Measurements from ENCODE around the gene MAML2. TPM values are rescaled to one million over a fixed set of nuclear protein-coding genes. Genes with fewer than 3 reads are reported as not detected.
A peak's percentile ranks its signal among the peaks of the same experiment; 100 is the strongest.

The MAML2 gene
- total RNA-seq, 1 experiment from 2014 or later: 22.7 TPM

- no peaks in the 10 kb centered on the region for H3K9me3 Mint-ChIP-seq (ENCODE audit: low read depth, unreplicated experiment)
- H3K36me3 Mint-ChIP-seq (ENCODE audit: insufficient read depth, unreplicated experiment): peaks cover 5% of the 10 kb centered on the region
- DNase-seq: no peak
- H3K4me3 Mint-ChIP-seq (ENCODE audit: low read depth, unreplicated experiment): no peak overlapping the region
- H3K27ac Mint-ChIP-seq (ENCODE audit: unreplicated experiment): no peak overlapping the region
- peaks cover 53% of the 10 kb centered on the region for H3K4me1 Mint-ChIP-seq (ENCODE audit: low read depth, unreplicated experiment)
- H3K27me3 Mint-ChIP-seq (ENCODE audit: unreplicated experiment): no peaks in the 10 kb centered on the region
- intact Hi-C loops (cut with micrococcal nuclease; ENCODE audit: unreplicated experiment): no loop called here
- no peak for TF ChIP-seq CTCF (IDR thresholded peaks at IDR 0.05; ENCODE audit: unreplicated experiment)
- CTCF ChIA-PET: no interaction called here
- BruUV-seq (replicated peaks): no TSS peak
Observed at GRCh38 chr11:96284401-96284800, 58.6 kb downstream of the MAML2 start.

GRCh38 chr11:96282625-96283220, 60.3 kb downstream of the MAML2 start:
- BruUV-seq (replicated peaks): no TSS peak
- CTCF ChIA-PET: no interaction called here
- intact Hi-C loops (cut with micrococcal nuclease; ENCODE audit: unreplicated experiment): no loop called here
- Mint-ChIP-seq H3K27ac (ENCODE audit: unreplicated experiment) (no peak overlapping the region), H3K36me3 (ENCODE audit: insufficient read depth, unreplicated experiment) (peaks cover 11% of the 10 kb centered on the region), H3K9me3 (ENCODE audit: low read depth, unreplicated experiment) (no peaks in the 10 kb centered on the region), H3K4me3 (ENCODE audit: low read depth, unreplicated experiment) (no peak overlapping the region), H3K4me1 (ENCODE audit: low read depth, unreplicated experiment) (peaks cover 62% of the 10 kb centered on the region), H3K27me3 (ENCODE audit: unreplicated experiment) (no peaks in the 10 kb centered on the region)
- no peak for TF ChIP-seq CTCF (IDR thresholded peaks at IDR 0.05; ENCODE audit: unreplicated experiment)
- DNase-seq: no peak

GRCh38 chr11:96280444-96280843, 62.6 kb downstream of the MAML2 start:
- Mint-ChIP-seq H3K36me3 (ENCODE audit: insufficient read depth, unreplicated experiment) (peaks cover 9% of the 10 kb centered on the region), H3K27me3 (ENCODE audit: unreplicated experiment) (no peaks in the 10 kb centered on the region), H3K4me1 (ENCODE audit: low read depth, unreplicated experiment) (peaks cover 65% of the 10 kb centered on the region), H3K4me3 (ENCODE audit: low read depth, unreplicated experiment) (no peak overlapping the region), H3K27ac (ENCODE audit: unreplicated experiment) (peak overlapping the region; percentile 52), H3K9me3 (ENCODE audit: low read depth, unreplicated experiment) (no peaks in the 10 kb centered on the region)
- CTCF ChIA-PET: interaction anchor here (0.5 kb wide), 1 partner anchor 8 kb away, joined by 3 read pairs; no protein-coding TSS in a partner anchor
- intact Hi-C loops (cut with micrococcal nuclease; ENCODE audit: unreplicated experiment): no loop called here
- TF ChIP-seq CTCF (IDR thresholded peaks at IDR 0.05; ENCODE audit: unreplicated experiment): no peak
- no peak for DNase-seq
- BruUV-seq (replicated peaks): no TSS peak

GRCh38 chr11:96279896-96280290, 63.1 kb downstream of the MAML2 start:
- Mint-ChIP-seq H3K27me3 (ENCODE audit: unreplicated experiment) (no peaks in the 10 kb centered on the region), H3K4me3 (ENCODE audit: low read depth, unreplicated experiment) (no peak overlapping the region), H3K36me3 (ENCODE audit: insufficient read depth, unreplicated experiment) (peaks cover 9% of the 10 kb centered on the region), H3K9me3 (ENCODE audit: low read depth, unreplicated experiment) (no peaks in the 10 kb centered on the region), H3K27ac (ENCODE audit: unreplicated experiment) (peak overlapping the region; percentile 52), H3K4me1 (ENCODE audit: low read depth, unreplicated experiment) (peaks cover 60% of the 10 kb centered on the region)
- no TSS peak for BruUV-seq (replicated peaks)
- TF ChIP-seq CTCF (IDR thresholded peaks at IDR 0.05; ENCODE audit: unreplicated experiment): no peak
- intact Hi-C loops (cut with micrococcal nuclease; ENCODE audit: unreplicated experiment): loop anchor here (5.0 kb wide), 2 partner anchors 32 to 62 kb away; partner anchors contain the start of gene MAML2
- CTCF ChIA-PET: interaction anchor here (0.5 to 1.0 kb wide), 2 partner anchors 9 to 59 kb away, joined by 3 to 6 read pairs; no protein-coding TSS in a partner anchor
- DNase-seq: no peak

Measured in Calu3 (cell line).